GM21825 (cell line): Measurements from ENCODE around the gene PIP.
"Not testable (repeated sequence)": the region's sequence is repeated elsewhere in the genome, so short reads cannot be mapped to it uniquely, and the experiment has no call there.

Experiments used
- ATAC-seq: cut with Tn5 transposase; IDR thresholded peaks from one replicate; pipeline ENCODE4 v1.9.1; 2021; ENCODE audit warnings: mild to moderate bottlenecking, moderate library complexity; ENCODE audit not compliant: unreplicated experiment

PIP gene, protein sequence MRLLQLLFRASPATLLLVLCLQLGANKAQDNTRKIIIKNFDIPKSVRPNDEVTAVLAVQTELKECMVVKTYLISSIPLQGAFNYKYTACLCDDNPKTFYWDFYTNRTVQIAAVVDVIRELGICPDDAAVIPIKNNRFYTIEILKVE

GRCh38 chr7:143131781-143132180, at the start of gene PIP:
PIP (plus strand) TSS chr7:143132077; CDS start chr7:143132117, 40 bp downstream.
- no peak for ATAC-seq

DNA sequence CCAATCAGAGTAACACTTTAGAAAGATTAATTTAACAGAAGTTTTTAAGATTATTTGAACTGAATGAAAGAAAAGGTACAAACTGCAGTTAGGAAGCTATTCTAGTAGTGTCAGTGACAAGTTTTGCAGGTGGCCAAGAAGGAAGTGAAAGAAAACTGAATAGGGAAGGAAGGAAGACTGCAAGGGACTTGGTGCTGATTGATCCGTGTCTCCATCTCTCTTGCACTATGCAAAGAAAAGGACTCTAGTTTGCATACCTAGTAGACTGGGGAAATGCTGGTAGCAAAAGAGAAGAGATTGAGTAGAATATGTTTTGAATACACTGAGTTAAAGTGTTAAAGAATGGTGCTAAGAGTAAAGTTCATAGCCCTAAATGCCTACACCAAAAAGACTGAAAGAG, 46.8 kb upstream of the PIP start:
- no peak for ATAC-seq

DNA sequence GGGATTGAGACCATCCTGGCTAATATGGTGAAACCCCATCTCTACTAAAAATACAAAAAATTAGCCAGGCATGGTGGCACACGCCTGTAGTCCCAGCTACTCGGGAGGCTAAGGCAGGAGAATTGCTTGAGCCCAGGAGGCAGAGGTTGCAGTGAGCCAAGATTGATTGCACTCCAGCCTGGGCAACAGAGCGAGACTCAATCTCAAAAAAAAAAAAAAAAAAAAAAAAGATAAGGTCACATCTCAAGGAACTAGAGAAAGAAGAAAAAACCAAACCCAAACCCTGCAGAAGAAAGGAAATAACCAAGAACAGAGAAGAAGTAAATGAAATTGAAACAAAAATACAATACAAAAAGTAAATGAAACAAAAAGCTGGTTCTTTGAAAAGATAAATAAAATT, 46.3 kb upstream of the PIP start:
- not testable (repeated sequence) for ATAC-seq

DNA sequence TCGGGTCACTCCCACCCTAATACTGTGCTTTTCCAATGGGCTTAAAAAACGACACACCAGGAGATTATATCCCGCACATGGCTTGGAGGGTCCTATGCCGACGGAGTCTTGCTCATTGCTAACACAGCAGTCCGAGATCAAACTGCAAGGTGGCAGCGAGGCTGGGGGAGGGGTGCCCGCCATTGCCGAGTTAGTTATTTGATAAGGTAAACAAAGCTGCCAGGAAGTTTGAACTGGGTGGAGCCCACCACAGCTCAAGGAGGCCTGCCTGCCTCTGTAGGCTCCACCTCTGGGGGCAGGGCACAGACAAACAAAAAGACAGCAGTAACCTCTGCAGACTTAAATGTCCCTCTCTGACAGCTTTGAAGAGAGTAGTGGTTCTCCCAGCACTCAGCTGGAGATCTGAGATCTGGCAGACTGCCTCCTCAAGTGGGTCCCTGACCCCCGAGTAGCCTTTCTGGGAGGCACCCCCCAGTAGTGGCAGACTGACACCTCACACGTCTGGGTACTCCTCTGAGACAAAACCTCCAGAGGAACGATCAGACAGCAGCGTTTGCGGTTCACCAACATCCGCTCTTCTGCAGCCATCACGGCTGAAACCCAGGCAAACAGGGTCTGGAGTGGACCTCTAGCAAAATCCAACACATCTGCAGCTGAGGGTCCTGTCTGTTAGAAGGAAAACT, 43.2 kb upstream of the PIP start:
- ATAC-seq, result not testable (repeated sequence)

DNA sequence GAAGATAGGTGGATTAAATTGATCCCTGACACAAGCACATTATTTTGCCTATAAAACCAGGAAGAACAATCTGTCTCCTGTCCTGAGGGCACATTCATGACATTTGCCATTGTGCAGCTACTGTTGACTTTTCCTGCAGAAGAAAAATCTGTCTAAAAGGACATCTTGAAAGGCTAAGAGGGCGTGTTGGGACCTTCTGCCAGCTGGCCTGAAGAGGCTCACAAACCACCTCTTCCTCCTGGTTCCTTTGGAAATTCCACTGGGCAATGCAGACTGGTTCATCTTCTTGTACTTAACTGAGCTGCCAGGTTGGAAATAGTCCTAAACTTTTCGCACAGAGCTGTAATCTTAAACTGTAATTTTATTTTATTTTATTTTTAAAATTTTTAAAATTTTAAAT, 35.7 kb upstream of the PIP start:
- ATAC-seq, result no peak

- ATAC-seq, result not testable (repeated sequence)
These were observed 32.3 kb upstream of the PIP start for GRCh38 chr7:143099579-143099978.

DNA sequence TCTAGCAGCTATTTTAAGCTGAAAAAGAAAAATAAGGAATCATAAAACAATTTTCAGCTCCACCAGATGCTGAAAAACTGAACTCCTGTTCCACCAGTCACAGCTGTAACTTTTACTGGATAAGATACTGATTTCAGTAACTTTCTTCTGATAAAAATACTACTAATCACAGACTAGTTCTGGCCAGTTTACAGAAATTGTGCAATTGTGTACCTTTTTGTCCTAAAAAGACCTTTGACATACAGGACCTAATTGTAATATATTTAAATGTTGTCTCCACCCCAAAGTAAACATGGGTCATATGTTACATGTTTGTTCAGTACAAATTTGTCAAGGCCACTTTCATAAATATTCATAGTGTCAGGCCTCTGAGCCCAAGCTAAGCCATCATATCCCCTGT, 27.1 kb upstream of the PIP start:
- ATAC-seq, result no peak

GRCh38 chr7:143108019-143108418, 23.9 kb upstream of the PIP start:
- ATAC-seq, result not testable (repeated sequence)

GRCh38 chr7:143117395-143117794, 14.5 kb upstream of the PIP start:
- no peak for ATAC-seq

DNA sequence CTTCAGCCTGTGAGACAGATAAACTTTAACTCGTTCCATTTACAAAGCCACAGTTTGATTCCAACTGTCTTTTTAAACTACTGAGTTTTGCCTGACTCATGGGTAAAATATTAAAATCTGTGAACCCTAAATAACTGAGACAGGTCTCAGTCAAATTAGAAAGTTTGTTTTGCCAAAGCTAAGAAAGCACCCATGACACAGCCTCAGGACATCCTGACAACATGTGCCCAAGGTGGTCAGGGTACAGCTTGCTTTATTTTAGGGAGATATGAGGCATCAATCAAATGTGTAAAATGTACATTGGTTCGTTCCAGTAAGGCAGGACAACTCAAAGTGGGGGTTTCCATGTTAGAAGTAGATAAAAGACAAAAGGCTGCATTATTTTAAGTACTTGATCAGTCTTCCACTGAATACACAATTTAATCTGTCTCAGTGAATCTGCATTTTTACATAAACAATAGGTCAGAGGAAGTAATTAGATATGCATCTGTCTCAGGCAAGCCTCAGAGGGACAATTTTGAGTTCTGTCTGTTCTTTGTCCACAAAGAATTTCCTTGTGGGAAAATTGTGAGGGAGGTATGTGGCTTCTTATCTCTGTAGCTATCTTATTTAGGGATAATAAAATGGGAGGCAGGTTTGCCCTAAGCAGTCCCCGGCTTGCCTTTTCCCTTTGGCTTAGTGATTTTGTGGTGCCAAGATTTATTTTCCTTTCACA, 11.0 kb upstream of the PIP start:
- no peak for ATAC-seq

GRCh38 chr7:143123326-143123725, 8.6 kb upstream of the PIP start:
- ATAC-seq, result not testable (repeated sequence)

DNA sequence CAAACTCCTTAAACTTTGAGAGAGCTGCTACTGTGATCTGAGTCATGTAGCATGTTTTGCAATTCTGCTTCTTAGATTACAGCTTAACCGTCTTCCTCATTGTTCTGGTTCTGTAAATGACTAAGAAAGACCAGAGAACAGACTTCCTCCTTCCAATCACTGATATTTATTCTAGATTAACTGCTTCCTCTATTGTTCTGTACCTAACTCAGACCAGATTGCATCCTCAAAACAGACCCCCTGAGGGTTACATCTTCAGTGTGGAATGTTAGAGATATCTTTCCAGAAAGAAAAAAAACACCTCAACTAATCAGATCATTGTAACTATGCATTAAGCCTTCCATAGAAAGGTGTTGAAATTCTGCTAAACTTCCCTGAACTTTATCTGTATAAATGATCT, 5.7 kb upstream of the PIP start:
- no peak for ATAC-seq

DNA sequence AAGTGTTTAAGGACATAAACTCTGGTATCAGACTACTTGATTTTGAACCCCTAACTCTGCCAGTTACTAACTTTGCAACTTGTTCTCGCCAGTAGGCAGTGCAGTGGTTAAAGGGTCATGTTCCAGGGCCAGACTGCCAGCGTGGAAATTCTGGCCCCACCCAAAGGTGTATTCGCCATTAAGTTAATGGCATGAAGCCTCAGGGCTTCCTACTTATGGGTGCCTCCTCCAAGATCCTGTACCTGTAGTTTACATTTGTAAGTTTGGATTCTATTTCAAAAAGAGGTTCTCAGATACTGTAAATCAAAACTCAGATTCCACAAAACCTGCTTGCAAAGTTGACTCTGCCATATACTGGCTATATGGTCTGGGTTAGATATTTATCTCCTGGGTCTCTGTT, 2.8 kb upstream of the PIP start:
- no peak for ATAC-seq

DNA sequence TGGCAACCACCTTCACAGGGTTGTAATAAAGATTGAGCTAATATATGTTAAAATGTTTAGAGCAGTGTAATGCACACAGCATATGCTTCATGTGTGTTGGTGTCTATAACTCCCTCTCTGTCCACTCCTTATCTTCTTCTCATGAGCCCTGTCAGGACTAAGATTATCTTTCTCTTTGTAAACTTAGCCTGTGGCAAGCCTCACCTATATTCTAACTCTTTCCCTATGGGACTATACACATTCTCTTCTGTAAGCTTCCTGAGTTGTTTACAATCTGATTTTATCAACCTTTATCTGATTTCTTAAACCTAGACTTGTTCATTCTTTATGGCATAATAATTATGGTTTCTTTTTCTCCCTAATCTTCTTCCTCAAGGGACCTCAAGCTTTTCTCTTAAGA, 2.4 kb upstream of the PIP start:
- ATAC-seq, result no peak

DNA sequence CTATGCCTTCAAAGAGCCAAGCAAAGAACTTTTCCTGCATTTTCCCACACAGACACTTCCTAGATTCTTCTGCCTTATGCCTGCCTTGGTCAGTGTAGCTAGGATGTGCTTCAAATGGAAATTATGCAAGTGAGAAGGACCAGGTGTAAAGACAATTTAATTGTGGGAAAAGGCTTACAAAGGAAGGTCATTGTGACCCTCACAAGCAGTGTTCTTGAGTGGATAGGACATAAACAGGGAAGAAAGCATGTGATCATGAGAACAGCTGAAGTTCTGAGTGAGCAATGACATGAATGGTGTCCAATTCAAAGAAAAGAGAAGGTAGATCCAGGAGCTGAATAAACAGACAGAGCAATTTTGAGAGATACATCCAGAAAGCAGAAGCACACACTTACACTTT, 1.3 kb upstream of the PIP start:
- ATAC-seq, result no peak

DNA sequence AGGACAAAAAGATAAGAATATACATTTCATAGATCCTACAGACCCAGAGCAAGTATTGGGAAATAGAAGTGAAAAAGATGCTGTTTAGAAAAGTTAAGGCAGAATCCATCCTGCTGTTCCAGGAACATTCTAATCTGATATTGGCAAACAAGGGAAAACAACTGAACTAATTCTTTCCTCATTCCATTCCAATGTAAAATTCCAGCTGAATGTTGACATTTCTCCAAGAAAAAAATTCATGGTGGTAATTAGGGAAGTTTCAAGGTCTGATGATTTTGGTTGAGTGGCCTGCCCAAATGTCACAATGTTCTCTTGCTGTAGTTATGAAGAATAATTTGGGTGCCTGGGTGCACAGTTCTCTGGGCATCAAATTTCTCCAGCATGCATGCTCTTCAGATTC, 15.2 kb downstream of the PIP start:
- ATAC-seq, result no peak

DNA sequence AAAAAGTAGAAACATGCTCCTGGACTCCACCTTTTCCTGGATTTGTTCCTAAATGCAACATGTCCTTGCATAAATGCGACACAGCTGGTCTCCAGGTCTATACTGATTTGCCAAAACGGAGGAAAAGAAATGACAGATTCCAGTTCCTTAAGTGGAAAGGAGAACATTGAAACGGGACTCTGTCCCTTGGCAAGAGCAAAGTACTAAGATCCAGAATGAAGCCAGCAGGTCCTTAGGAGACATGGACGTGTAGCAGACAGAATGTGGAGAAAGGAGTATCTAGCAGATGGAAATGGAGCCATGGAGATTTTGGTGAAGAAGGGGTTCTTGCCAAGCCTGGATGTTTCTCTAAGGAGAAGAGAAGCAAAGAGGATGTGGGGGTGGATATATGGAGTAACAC, 16.2 kb downstream of the PIP start:
- no peak for ATAC-seq

DNA sequence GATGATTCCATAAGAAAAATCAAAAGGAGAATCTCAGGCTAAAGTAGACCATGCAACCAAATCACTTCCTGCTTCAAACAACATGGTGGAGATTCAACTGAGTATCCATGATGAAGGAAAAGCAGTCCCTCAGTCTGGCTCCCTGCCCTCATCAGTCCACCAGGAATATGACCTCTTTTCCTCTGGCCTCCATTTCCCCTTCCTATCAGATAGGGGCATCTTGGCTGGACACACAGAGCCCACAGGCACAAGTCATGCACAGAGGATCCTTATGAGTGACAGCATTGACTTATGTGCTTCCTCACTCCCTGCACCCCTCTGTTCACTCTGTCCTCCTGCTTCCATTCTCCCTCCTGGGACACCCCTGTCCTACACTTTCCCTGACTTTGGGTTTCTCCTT, 16.8 kb downstream of the PIP start:
- no peak for ATAC-seq

GRCh38 chr7:143150696-143151095, 18.8 kb downstream of the PIP start:
- ATAC-seq, result not testable (repeated sequence)

- not testable (repeated sequence) for ATAC-seq
These were observed 26.7 kb downstream of the PIP start for GRCh38 chr7:143158617-143159016.

- no peak for ATAC-seq
These were observed 39.8 kb downstream of the PIP start for GRCh38 chr7:143171697-143172096.

DNA sequence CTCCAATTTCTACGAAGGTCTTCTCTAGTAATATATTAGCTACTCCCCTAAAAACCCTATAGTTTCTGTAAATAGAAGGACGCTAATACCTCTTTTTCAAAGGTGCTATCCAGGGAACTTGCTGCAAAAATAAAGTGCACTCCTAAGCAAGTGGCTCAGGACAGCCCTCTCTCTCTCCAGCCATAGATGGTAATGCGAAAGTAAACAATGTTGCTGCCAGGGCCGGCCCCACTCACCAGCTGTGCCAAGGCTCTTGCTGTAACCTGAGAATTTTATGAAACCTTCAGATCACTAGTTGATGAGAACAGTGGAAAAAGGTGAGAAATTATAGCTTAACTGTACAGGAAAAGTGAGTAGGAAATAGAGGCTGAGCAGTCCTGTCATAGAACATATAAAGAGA, 40.5 kb downstream of the PIP start:
- ATAC-seq, result no peak
